NCI-H2227 (cell line): Measurements from ENCODE around the gene RAVER1.

ENCODE experiments used
- DNase-seq: peaks from one replicate; lab custom pipeline; 2025; ENCODE audit not compliant: unreplicated experiment; lab: John Stamatoyannopoulos, UW

The RAVER1 gene

DNA sequence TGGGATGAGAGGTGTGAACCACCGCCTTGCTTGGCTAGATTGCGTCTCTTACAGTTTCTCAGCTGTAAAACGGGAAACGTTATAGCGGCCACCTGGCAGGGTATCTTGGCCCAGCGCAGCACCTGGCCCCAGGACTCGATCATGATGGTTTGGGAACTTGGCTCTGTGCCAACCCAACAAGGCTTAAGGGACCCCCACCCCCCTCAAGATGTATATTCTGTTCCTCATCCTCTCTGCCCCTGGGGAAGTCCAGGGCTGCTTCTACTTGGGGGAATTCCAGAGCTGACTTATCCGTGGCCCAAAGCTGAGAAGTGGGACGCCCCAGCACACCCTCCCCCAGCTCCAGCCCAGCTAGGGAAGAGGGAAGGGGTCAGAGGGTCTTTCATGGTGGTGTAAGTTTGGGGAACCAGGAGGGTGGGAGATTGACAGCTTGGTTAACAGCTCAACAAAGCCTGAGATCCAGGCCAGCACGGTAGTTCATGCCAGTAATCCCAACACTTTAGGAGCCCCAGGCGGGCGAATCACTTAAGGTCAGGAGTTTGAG, 61.7 kb downstream of the RAVER1 start:
- no peak for DNase-seq

DNA sequence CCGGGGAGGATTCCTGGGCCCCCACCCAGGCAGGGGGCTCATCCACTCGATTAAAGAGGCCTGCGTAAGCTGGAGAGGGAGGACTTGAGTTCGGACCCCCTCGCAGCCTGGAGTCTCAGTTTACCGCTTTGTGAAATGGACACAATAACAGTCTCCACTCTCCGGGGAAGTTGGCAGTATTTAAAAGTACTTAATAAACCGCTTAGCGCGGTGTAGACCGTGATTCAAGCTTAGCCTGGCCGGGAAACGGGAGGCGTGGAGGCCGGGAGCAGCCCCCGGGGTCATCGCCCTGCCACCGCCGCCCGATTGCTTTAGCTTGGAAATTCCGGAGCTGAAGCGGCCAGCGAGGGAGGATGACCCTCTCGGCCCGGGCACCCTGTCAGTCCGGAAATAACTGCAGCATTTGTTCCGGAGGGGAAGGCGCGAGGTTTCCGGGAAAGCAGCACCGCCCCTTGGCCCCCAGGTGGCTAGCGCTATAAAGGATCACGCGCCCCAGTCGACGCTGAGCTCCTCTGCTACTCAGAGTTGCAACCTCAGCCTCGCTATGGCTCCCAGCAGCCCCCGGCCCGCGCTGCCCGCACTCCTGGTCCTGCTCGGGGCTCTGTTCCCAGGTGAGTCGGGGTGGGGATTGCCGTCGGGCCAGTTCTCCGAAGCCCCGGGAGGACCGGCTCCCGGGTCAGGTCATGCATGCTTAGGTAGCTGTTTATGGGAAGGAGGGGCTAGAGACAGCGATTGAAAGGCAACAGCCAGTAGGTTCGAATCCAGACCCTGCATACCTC, 62.5 kb downstream of the RAVER1 start, which contains the start of gene ICAM1:
Gene ICAM1, plus strand, starts transcription at position 505 of the 779 bp plus-strand sequence. Its CDS starts 40 bp downstream, at position 545.
- DNase-seq: peak; percentile 6

DNA sequence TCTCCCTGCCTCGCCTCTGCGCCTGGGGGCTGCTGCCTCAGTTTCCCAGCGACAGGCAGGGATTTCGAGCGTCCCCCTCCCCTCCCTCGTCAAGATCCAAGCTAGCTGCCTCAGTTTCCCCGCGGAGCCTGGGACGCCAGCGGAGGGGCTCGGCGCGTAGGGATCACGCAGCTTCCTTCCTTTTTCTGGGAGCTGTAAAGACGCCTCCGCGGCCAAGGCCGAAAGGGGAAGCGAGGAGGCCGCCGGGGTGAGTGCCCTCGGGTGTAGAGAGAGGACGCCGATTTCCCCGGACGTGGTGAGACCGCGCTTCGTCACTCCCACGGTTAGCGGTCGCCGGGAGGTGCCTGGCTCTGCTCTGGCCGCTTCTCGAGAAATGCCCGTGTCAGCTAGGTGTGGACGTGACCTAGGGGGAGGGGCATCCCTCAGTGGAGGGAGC, 63.1 kb downstream of the RAVER1 start:
- no peak for DNase-seq

DNA sequence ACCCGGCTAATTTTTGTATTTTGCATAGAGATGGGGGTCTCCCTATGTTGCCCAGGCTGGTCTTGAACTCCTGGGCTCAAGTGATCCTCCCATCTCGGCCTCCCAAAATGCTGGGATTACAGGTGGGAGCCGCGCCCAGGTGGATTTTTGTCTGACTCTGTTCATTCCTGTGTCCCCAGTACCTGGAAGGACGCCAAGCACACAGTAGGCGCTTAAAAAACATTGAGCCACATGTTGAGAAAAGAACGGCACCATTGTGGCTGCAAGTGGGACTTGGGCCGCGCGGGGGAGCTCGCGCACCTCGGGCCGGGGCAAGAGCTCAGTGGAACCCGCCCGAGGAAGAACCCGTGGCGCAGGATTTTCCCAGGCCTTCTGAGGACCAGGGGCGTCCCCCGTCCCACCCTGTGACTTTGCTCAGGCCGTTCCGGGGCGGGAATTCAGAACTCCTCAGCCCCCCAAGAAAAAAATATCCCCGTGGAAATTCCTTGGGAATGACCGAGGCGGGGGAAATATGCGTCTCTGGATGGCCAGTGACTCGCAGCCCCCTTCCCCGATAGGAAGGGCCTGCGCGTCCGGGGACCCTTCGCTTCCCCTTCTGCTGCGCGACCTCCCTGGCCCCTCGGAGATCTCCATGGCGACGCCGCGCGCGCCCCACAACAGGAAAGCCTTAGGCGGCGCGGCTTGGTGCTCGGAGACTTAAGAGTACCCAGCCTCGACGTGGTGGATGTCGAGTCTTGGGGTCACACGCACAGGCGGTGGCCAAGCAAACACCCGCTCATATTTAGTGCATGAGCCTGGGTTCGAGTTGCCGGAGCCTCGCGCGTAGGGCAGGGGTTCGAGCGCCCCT, 63.8 kb downstream of the RAVER1 start:
- DNase-seq: peak; percentile 76

DNA sequence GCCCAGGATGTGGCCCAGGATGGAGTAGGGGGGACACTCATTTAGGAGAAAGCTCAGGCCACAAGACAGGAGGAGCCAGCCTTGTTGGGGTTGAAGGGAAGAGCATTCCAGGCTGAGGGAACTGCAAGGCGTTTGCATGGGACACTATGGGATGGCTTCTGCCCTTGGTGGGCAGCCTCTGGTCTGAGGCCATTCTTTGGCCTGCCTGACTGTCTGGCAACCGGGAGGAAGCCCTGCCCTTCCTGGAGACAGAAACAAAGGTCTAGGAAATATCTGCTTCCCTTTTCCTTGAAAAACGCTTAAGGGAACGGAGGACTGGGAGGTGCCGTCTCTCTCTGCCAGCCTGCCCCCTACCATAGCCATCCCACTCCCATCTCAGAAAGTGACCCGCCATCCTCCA, 65.3 kb downstream of the RAVER1 start:
- no peak for DNase-seq

DNA sequence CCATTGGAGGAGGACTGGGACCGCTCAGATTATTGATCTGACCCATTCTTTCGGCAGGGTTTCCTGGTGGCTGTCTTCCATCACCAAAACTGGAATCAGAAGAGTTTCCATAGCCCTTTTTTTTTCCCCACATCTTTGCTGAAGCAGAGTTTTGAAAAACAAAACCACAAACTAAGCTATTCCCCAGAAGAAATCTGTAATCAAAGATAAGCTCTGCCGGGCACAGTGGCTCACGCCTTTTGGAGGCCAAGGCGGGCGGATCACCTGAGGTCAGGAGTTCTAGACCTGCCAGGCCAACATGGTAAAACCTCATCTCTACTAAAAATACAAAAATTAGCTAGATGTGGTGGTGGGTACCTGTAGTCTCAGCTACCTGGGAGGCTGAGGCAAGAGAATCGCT, 66.6 kb downstream of the RAVER1 start:
- DNase-seq: no peak
